Cortex of kidney (tissue), 1 donor: ENCODE measurements around the gene SRRM4.
"Not testable (repeated sequence)": the region's sequence is repeated elsewhere in the genome, so short reads cannot be mapped to it uniquely, and the experiment has no call there.

ENCODE experiments used
- DNase-seq: peaks from one replicate; lab custom pipeline; 2025; lab: John Stamatoyannopoulos, UW

The SRRM4 gene, protein sequence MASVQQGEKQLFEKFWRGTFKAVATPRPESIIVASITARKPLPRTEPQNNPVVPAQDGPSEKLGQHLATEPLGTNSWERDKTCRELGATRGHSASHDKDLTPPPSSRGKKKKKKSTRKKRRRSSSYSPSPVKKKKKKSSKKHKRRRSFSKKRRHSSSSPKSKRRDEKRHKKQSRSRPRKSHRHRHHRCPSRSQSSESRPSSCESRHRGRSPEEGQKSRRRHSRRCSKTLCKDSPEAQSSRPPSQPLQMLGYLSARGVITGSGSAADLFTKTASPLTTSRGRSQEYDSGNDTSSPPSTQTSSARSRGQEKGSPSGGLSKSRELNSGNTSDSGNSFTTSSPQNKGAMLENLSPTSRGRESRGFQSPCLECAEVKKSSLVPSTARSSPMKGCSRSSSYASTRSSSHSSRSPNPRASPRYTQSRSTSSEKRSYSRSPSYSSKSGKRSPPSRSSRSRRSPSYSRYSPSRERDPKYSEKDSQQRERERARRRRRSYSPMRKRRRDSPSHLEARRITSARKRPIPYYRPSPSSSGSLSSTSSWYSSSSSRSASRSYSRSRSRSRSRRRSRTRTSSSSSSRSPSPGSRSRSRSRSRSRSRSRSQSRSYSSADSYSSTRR

DNA sequence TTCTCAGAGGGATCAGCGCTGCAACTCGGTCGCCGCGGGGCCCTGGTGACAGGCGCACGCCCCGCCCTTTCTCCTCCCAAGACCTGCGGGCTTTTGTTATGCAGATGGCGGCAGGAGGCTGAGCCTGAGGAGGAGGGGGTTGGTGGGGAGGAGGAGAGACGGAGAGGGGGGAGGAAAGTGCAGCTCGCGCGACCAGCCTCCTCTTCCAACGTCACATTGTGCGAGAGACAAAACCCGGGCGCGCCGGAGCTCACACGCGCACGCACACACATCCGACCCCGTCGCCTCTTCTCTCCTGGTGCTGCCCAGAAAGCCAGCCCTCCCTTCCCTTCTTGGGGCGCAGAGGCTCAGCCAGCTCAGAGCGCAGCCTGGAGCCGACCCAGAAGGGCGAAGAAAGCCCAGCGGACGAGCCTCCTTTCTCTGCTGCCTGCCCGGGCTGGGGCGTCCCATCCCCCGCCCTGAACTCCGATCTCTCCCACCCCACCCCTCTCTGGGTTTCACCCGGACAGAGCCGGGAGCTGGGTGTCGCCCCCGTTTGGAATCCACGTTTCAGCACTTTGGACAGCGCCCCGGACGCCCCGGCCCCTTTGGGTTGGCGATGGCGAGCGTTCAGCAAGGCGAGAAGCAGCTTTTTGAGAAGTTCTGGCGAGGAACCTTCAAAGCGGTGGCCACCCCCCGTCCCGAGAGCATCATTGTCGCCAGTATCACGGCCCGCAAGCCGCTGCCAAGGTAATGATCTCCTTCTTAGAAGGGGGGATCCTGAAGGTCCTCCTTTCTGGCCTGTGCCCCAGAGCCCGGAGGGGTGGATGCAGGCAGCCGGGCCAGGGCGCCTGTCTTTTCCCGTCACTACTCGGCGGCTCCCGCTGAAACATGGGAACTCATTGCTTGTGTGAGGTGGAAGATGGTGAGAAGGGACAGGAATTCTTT is at the start of gene SRRM4:
Gene SRRM4 (plus strand): TSS at position 257 of the 927 bp plus-strand sequence. CDS start 342 bp downstream, at position 599.
- no peak for DNase-seq

- no peak for DNase-seq
These were observed 35.1 kb upstream of the SRRM4 start for GRCh38 chr12:118946256-118946655.

GRCh38 chr12:118958520-118958919 is 22.8 kb upstream of the SRRM4 start:
- DNase-seq = no peak

GRCh38 chr12:118959348-118959747 is 22.0 kb upstream of the SRRM4 start:
- no peak for DNase-seq

- DNase-seq = no peak
These were observed 21.3 kb upstream of the SRRM4 start for GRCh38 chr12:118959985-118960560.

- DNase-seq = no peak
These were observed 20.5 kb upstream of the SRRM4 start for GRCh38 chr12:118960865-118961264.

- DNase-seq = no peak
These were observed 16.4 kb upstream of the SRRM4 start for GRCh38 chr12:118964988-118965387.

- DNase-seq = no peak
These were observed 10.5 kb upstream of the SRRM4 start for GRCh38 chr12:118970856-118971255.

DNA sequence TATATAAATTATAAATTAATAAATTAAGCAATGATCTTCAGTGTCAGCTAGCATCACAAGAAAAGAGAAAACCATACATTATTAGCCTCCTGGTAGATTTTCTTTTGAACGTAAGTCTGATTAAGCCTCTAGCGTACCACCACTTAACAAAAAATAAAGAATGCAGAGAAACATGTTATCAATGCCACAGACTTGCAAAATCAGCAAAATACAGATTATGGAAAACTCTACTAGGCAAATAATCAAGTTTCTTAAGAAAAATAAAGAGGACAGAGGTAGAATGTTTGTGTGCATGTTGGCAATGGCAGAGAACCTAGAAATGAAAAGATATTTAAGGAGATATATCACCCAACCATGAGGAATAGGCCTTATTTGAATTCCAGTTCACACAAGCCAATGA is 8.4 kb upstream of the SRRM4 start:
- no peak for DNase-seq

- DNase-seq = no peak
These were observed 1.5 kb upstream of the SRRM4 start for GRCh38 chr12:118979763-118980406.

DNA sequence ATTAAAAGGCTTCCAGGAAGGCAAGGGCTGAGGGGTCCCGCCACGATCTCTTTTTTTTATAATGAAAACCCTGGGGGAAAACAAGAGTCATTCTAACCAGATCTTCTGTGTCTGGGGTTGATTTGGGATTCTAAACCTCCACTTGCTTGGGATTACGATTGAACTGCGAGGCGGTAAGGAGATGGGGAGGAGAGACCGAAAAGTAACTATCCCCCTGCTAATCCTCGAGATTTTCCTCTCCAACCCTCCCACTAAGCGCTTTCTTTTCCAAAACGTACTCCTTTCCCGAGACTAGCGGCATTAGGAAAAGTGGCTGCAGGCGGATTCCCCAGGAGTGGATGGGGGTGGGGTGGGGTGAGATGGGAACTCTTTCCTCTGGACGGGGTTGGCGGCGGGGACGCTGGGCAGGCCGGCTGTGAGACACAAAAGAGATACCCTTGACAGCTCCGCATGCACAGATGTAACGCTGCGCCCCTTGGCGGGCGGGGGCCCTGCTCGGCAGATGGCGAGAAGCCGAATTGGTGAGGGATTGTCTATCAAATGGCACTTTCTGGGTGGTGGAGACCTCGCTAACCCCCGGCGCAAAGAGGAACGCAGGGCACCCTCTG is 830 bp upstream of the SRRM4 start:
- no peak for DNase-seq

- no peak for DNase-seq
These were observed 961 bp downstream of the SRRM4 start for GRCh38 chr12:118982302-118982701.

DNA sequence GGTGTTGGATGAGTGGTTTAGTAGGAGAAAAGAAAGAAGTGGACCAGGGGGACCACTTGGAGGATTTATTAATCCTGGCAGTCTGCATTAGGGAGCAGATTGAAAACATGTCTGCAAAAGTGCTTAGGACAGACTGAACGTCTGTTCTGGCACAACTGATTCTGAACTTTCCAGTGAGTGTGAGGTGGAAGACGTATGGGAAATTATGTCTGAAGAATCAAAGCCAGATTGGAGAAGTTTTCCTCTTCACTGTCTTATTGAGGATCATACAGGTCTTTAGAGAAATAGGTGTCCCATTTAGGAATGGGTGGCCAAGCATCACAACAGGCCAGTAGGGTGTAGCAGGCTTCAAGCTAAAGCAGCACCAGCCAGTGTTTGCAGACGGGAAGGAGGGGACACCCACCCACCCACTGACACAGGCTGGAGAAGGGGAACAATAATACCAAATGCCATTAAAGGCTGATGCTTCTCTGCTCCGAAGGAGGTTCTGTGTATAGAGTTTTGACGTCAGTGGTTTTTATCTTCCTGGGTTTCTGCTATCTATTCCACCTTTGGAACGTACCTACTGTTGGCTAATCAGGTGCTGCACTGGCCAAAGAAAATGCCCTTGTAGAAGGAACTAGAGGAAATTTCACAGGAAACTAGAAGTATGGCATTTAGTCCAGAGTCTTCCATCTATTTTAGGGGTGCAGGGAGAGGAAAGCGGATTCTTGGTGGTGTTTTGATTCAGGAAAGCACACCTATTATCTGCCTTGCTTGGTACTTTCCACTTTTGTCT is 1.8 kb downstream of the SRRM4 start:
- no peak for DNase-seq

GRCh38 chr12:118984161-118984943 is 3.0 kb downstream of the SRRM4 start:
- DNase-seq = no peak

- no peak for DNase-seq
These were observed 4.7 kb downstream of the SRRM4 start for GRCh38 chr12:118986050-118986449.

DNA sequence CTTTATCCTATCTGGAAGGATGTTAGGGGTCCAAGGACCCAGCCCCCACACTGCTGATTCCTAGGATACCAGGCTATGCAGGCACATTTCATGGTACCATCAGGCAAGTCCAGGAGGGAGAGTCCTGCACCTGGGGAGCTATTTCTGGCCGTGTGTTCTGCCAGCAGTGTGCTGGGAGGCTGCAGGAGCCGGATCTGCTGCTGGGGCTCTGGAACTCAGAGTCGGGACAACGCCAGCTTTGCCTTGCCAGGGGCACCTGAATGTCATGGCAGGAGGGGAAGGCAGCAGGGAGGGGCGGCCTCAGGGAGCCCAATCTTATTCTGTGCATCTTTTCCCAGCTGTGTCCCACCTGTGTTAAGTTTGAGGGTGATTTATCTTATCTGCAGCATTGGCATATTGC is 17.8 kb downstream of the SRRM4 start:
- no peak for DNase-seq

DNA sequence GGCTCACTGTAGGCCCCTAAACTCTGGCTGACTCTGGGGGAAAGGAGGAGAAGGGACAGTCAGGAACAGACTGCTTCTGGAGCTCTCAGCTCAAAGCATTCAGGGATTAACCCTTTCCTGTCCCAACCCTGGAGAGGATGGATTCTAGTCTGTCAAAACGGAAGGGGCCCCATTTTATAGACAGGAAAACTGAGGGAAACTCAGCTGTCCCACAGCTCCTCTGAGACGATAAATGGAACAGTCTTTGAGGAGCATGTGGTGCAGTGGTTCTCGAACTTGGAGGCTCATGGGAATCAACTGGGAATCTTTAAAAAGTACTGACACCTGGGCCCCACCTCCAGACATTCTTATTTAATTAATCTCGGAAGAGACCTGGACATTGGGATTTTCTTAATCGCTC is 23.7 kb downstream of the SRRM4 start:
- DNase-seq = no peak

- DNase-seq = no peak
These were observed 24.6 kb downstream of the SRRM4 start for GRCh38 chr12:119005913-119006312.

- no peak for DNase-seq
These were observed 25.4 kb downstream of the SRRM4 start for GRCh38 chr12:119006746-119007145.

GRCh38 chr12:119008273-119008672 is 26.9 kb downstream of the SRRM4 start:
- not testable (repeated sequence) for DNase-seq
